DND-41 (cell line): Measurements from ENCODE around the gene HMX2.

ENCODE experiments used
- CTCF ChIP-seq: IDR thresholded peaks from 2 replicates; pipeline ENCODE4 v1.5.1; 2012; ENCODE audit warnings: borderline replicate concordance, low read length, moderate library complexity, mild to moderate bottlenecking; ENCODE audit not compliant: poor library complexity, severe bottlenecking; ENCODE audit errors: extremely low read depth
- EZH2 ChIP-seq: IDR thresholded peaks from 3 replicates; pipeline ENCODE4 v1.6.1; 2012; ENCODE audit warnings: borderline replicate concordance, low read depth, mild to moderate bottlenecking, moderate library complexity, low read length, inconsistent platforms; ENCODE audit not compliant: severe bottlenecking

GRCh38 chr10:123194056-123194455 lies 46.1 kb downstream of the HMX2 start:
- TF ChIP-seq CTCF (no peak), EZH2 (no peak)
